Measurements from ENCODE around the gene USP10.
"Not testable (repeated sequence)": the region's sequence is repeated elsewhere in the genome, so short reads cannot be mapped to it uniquely, and the experiment has no call there.

Gene USP10

DNA sequence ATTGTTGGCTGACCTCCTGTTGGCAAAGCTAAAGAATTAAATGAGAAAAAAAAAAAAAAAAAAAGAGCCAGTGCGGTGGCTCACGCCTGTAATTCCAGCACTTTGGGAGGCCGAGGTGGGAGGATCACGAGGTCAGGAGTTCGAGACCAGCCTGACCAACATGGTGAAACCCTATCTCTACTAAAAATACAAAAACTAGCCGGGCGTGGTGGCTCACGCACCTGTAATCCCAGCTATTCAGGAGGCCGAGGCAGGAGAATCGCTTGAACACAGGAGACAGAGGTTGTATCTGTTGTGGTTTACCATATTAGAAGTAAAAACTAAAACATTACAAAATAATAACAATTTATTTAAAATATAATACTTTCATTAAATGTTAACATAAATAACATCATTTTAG is 5.9 kb upstream of the USP10 start:
- H3K9me3 ChIP-seq (ENCODE audit: low read length); H2AFZ ChIP-seq (ENCODE audit: low read depth, low read length); H3K4me1 ChIP-seq (ENCODE audit: insufficient read depth, low read length); H3K27me3 ChIP-seq (ENCODE audit: insufficient read depth, low read length); H3K36me3 ChIP-seq (ENCODE audit: insufficient read depth, low read length); H3K4me3 ChIP-seq (ENCODE audit: low read length): not testable (repeated sequence)

- peaks cover 6% of the 10 kb centered on the region for H3K4me1 ChIP-seq (ENCODE audit: insufficient read depth, low read length)
- H3K27me3 ChIP-seq (ENCODE audit: insufficient read depth, low read length) = no peaks in the 10 kb centered on the region
- no peak overlapping the region for H2AFZ ChIP-seq (ENCODE audit: low read depth, low read length)
- H3K36me3 ChIP-seq (ENCODE audit: insufficient read depth, low read length) = no peaks in the 10 kb centered on the region
- H3K9me3 ChIP-seq (ENCODE audit: low read length) = no peaks in the 10 kb centered on the region
- H3K4me3 ChIP-seq (ENCODE audit: low read length) = no peak overlapping the region
These were observed 4.8 kb upstream of the USP10 start for GRCh38 chr16:84694980-84695379.

- H3K4me1 ChIP-seq (ENCODE audit: insufficient read depth, low read length) = peaks cover 14% of the 10 kb centered on the region
- no peaks in the 10 kb centered on the region for H3K36me3 ChIP-seq (ENCODE audit: insufficient read depth, low read length)
- peak overlapping the region; percentile 94 for H2AFZ ChIP-seq (ENCODE audit: low read depth, low read length)
- H3K27me3 ChIP-seq (ENCODE audit: insufficient read depth, low read length) = no peaks in the 10 kb centered on the region
- H3K9me3 ChIP-seq (ENCODE audit: low read length) = no peaks in the 10 kb centered on the region
- H3K4me3 ChIP-seq (ENCODE audit: low read length) = peak overlapping the region; percentile 76
These were observed 571 bp upstream of the USP10 start for GRCh38 chr16:84699147-84699711.

DNA sequence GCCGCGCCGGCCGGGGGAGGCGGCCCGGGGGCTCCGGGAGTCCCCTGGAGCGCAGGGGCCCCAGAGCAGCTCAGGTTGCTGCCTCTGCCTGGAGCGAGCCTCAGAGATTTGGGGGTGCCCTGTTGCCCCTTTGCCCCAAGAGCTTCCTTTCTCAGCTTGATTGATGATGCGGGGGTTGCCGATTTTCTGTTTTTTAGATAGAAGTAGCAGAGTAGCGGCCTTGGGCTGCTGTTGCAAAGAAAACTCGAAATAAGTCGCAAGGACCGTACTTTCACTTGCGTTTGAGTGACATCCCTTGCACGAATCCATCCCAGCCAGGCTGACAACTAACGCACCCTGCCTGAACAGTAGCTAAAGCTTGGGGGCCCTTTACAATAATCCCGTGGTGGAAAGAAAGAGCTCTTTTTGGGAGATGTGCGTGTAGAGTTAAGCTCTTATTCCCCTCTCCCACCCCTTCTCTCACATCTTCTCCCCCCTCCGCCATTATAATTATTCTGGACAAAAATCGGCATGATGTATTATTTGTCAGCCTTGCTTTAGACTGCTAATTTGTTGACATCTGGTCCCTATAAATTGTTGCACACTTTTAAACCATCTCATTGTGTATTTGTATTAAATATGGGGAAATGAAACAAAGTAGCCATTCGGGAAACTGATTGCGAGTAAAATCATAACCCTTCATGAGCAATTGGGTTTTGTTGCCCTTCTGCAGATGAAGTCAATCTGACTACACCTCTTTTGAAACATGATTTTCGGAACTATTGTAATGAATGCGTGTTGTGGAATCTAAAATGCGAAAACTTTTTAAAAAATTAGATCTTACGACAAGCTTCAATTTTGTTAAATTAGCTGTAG is 873 bp downstream of the USP10 start:
- peak overlapping the region; percentile 13 for H2AFZ ChIP-seq (ENCODE audit: low read depth, low read length)
- H3K4me3 ChIP-seq (ENCODE audit: low read length) = peak overlapping the region; percentile 76
- no peaks in the 10 kb centered on the region for H3K9me3 ChIP-seq (ENCODE audit: low read length)
- H3K27me3 ChIP-seq (ENCODE audit: insufficient read depth, low read length) = no peaks in the 10 kb centered on the region
- H3K4me1 ChIP-seq (ENCODE audit: insufficient read depth, low read length) = peaks cover 14% of the 10 kb centered on the region
- H3K36me3 ChIP-seq (ENCODE audit: insufficient read depth, low read length) = no peaks in the 10 kb centered on the region

GRCh38 chr16:84703681-84704080 is 3.9 kb downstream of the USP10 start:
- Histone ChIP-seq H3K36me3 (ENCODE audit: insufficient read depth, low read length) (no peaks in the 10 kb centered on the region), H2AFZ (ENCODE audit: low read depth, low read length) (no peak overlapping the region), H3K9me3 (ENCODE audit: low read length) (no peaks in the 10 kb centered on the region), H3K4me3 (ENCODE audit: low read length) (no peak overlapping the region), H3K27me3 (ENCODE audit: insufficient read depth, low read length) (no peaks in the 10 kb centered on the region), H3K4me1 (ENCODE audit: insufficient read depth, low read length) (peaks cover 14% of the 10 kb centered on the region)

GRCh38 chr16:84704253-84704652 is 4.5 kb downstream of the USP10 start:
- H2AFZ ChIP-seq (ENCODE audit: low read depth, low read length) = no peak overlapping the region
- H3K27me3 ChIP-seq (ENCODE audit: insufficient read depth, low read length) = no peaks in the 10 kb centered on the region

GRCh38 chr16:84706856-84707255 is 7.1 kb downstream of the USP10 start:
- Histone ChIP-seq H3K4me3 (ENCODE audit: low read length) (no peak overlapping the region), H3K27me3 (ENCODE audit: insufficient read depth, low read length) (no peaks in the 10 kb centered on the region), H3K4me1 (ENCODE audit: insufficient read depth, low read length) (no peaks in the 10 kb centered on the region), H3K36me3 (ENCODE audit: insufficient read depth, low read length) (no peaks in the 10 kb centered on the region), H2AFZ (ENCODE audit: low read depth, low read length) (no peak overlapping the region), H3K9me3 (ENCODE audit: low read length) (no peaks in the 10 kb centered on the region)

More at GRCh38 chr16:84704253-84704652, 4.5 kb downstream of the USP10 start:
- Histone ChIP-seq H3K4me1 (ENCODE audit: insufficient read depth, low read length) (peaks cover 9% of the 10 kb centered on the region), H3K4me3 (ENCODE audit: low read length) (no peak overlapping the region), H3K36me3 (ENCODE audit: insufficient read depth, low read length) (no peaks in the 10 kb centered on the region), H3K9me3 (ENCODE audit: low read length) (no peaks in the 10 kb centered on the region)

GRCh38 chr16:84709609-84710008 is 9.8 kb downstream of the USP10 start:
- no peak overlapping the region for H3K4me3 ChIP-seq (ENCODE audit: low read length)
- peaks cover 6% of the 10 kb centered on the region for H3K36me3 ChIP-seq (ENCODE audit: insufficient read depth, low read length)
- no peak overlapping the region for H2AFZ ChIP-seq (ENCODE audit: low read depth, low read length)
- no peaks in the 10 kb centered on the region for H3K27me3 ChIP-seq (ENCODE audit: insufficient read depth, low read length)
- H3K4me1 ChIP-seq (ENCODE audit: insufficient read depth, low read length) = no peaks in the 10 kb centered on the region
- no peaks in the 10 kb centered on the region for H3K9me3 ChIP-seq (ENCODE audit: low read length)

DNA sequence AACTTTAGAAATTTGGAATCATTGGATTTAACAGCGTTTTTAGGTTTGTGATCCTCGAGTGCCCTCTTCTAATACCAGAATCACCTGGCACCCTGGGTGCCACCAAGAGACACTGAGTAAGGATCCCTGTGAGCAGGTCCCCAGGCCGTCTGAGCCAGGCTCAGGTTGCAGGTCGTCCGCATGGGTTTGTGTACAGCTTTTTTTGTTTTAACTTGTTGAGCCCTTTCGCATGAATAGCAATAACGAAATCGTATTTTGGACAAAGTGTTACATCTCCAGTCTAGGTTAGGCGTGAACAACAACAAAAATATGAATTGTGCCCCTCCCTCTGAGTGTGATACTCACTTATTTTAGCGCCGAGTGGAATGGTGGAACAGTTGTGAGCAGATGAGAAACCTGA is 10.9 kb downstream of the USP10 start:
- H3K36me3 ChIP-seq (ENCODE audit: insufficient read depth, low read length) = peaks cover 7% of the 10 kb centered on the region
- H3K9me3 ChIP-seq (ENCODE audit: low read length) = no peaks in the 10 kb centered on the region
- H3K27me3 ChIP-seq (ENCODE audit: insufficient read depth, low read length) = no peaks in the 10 kb centered on the region
- H2AFZ ChIP-seq (ENCODE audit: low read depth, low read length) = no peak overlapping the region
- no peaks in the 10 kb centered on the region for H3K4me1 ChIP-seq (ENCODE audit: insufficient read depth, low read length)
- H3K4me3 ChIP-seq (ENCODE audit: low read length) = no peak overlapping the region

DNA sequence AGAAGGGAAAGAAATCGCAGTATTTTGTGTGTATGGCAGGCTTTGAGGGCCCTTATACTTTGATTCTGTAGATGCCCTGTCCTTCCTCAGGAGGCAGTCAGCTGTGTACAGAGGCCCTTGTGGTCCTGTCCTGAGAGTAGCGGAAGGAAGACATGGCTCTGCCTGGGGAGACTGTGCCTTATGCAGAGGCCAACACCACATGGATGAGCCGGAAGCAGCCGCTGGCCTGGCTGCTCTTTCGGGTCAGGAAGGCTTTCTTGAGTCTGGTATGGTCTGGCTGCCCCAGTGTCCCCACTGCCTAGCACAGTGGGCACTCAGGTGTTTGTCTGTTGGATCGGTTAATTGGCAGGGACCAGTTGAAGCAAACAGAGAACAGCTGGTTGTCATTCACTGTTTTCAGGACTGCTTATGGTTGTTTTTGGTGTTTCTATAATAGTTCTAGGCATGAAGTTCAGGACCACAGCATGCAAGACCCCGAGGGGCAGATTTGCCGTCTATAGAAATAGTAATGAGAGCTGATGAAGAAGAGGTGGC is 12.4 kb downstream of the USP10 start:
- H3K36me3 ChIP-seq (ENCODE audit: insufficient read depth, low read length) = peaks cover 14% of the 10 kb centered on the region
- no peaks in the 10 kb centered on the region for H3K9me3 ChIP-seq (ENCODE audit: low read length)
- H3K4me1 ChIP-seq (ENCODE audit: insufficient read depth, low read length) = no peaks in the 10 kb centered on the region
- H3K27me3 ChIP-seq (ENCODE audit: insufficient read depth, low read length) = no peaks in the 10 kb centered on the region
- H3K4me3 ChIP-seq (ENCODE audit: low read length) = no peak overlapping the region
- no peak overlapping the region for H2AFZ ChIP-seq (ENCODE audit: low read depth, low read length)

GRCh38 chr16:84712801-84713775 is 13.3 kb downstream of the USP10 start:
- Histone ChIP-seq H3K36me3 (ENCODE audit: insufficient read depth, low read length) (peaks cover 18% of the 10 kb centered on the region), H3K27me3 (ENCODE audit: insufficient read depth, low read length) (no peaks in the 10 kb centered on the region), H2AFZ (ENCODE audit: low read depth, low read length) (no peak overlapping the region), H3K9me3 (ENCODE audit: low read length) (no peaks in the 10 kb centered on the region), H3K4me3 (ENCODE audit: low read length) (no peak overlapping the region), H3K4me1 (ENCODE audit: insufficient read depth, low read length) (no peaks in the 10 kb centered on the region)

GRCh38 chr16:84714028-84714427 is 14.2 kb downstream of the USP10 start:
- Histone ChIP-seq H3K9me3 (ENCODE audit: low read length) (no peaks in the 10 kb centered on the region), H3K27me3 (ENCODE audit: insufficient read depth, low read length) (no peaks in the 10 kb centered on the region), H2AFZ (ENCODE audit: low read depth, low read length) (no peak overlapping the region), H3K36me3 (ENCODE audit: insufficient read depth, low read length) (peaks cover 18% of the 10 kb centered on the region), H3K4me3 (ENCODE audit: low read length) (no peak overlapping the region), H3K4me1 (ENCODE audit: insufficient read depth, low read length) (no peaks in the 10 kb centered on the region)

GRCh38 chr16:84715424-84715823 is 15.6 kb downstream of the USP10 start:
- Histone ChIP-seq H3K27me3 (ENCODE audit: insufficient read depth, low read length) (no peaks in the 10 kb centered on the region), H3K9me3 (ENCODE audit: low read length) (no peaks in the 10 kb centered on the region), H2AFZ (ENCODE audit: low read depth, low read length) (no peak overlapping the region), H3K36me3 (ENCODE audit: insufficient read depth, low read length) (peaks cover 22% of the 10 kb centered on the region), H3K4me3 (ENCODE audit: low read length) (no peak overlapping the region), H3K4me1 (ENCODE audit: insufficient read depth, low read length) (no peaks in the 10 kb centered on the region)
